ENCODE results near the gene TMEM63C. TPM values are rescaled to one million over a fixed set of nuclear protein-coding genes. Genes with fewer than 3 reads are reported as not detected.

Gene TMEM63C
- total and polyA plus RNA-seq, 2 donors = 0.24 to 0.64 TPM

DNA sequence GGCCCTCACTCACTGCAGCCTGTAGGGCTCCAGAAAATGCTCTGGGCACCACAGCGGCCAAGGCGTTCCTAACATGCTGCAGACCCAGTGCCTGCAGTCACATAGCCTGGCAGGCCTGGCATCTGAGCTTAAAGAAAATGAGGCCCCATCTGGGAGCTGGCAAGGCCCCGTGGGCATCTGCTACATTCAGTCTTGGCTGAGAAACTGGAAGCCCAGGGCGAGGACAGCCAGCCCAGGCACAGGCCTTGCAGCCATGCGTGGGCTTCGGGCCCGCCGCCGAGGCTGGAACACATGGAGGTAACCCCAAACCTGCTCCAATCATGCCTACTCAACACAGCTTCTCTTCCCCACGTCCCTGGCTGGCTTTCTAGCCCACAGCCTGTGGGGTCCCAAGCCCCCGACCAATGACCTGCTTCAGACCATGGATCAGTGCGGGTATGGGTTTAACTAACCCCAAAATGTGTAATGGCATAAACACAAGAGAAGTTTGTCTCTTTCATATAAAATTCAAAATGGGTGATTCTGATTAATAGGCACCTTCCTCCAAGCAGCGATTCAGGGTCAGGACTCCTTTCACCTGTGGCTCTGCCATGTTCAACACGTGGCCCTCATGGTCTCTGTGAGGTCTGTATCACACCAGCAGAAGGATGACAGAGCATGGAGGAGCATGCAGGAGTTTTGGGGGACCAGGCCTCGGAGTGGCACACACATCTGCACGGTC, 83.0 kb downstream of the TMEM63C start:
- WGBS = 83% methylated on average over 16 of the region's 16 CpGs
- no peaks in the 10 kb centered on the region for H3K36me3 ChIP-seq (ENCODE audit: control insufficient read depth in 2 of 2, insufficient read depth in 2 of 2, low read length in 1 of 2)
- H3K4me1 ChIP-seq (ENCODE audit: control insufficient read depth in 2 of 2, insufficient read depth in 2 of 2, low read length in 2 of 2) = no peaks in the 10 kb centered on the region
- peaks cover 13 to 23% of the 10 kb centered on the region in 2 donors for H3K27me3 ChIP-seq (ENCODE audit: control insufficient read depth in 2 of 2, insufficient read depth in 1 of 2, low read length in 1 of 2)
- no peak overlapping the region for H3K27ac ChIP-seq (ENCODE audit: low read depth in 1 of 2, low read length in 1 of 2)
- no peak overlapping the region for H3K4me3 ChIP-seq (ENCODE audit: low read length in 2 of 2)
- DNase-seq (ENCODE audit: low read depth in 6 of 9, low spot score in 9 of 9) = no peak
- no peaks in the 10 kb centered on the region for H3K9me3 ChIP-seq (ENCODE audit: control insufficient read depth in 2 of 2, insufficient read depth in 1 of 2, low read length in 1 of 2)

DNA sequence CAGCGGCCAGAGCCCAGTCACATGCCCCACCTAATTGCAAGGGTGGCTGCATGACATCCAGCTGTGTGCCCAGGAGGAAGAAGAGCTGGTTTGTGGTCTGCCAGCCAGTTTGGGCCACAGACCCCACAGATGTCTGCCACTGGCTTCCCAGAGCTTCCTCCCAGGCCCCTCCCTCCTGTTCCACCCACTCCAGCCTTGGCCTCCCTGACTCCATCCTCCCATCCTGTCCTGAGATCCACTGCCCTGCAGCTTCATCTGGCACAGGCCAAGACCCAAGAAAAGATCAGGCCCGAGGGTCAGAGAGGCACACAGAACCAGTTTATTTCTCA, 83.6 kb downstream of the TMEM63C start:
- H3K9me3 ChIP-seq (ENCODE audit: control insufficient read depth in 2 of 2, insufficient read depth in 1 of 2, low read length in 1 of 2) = no peaks in the 10 kb centered on the region
- no peak overlapping the region for H3K4me3 ChIP-seq (ENCODE audit: low read length in 2 of 2)
- H3K36me3 ChIP-seq (ENCODE audit: control insufficient read depth in 2 of 2, insufficient read depth in 2 of 2, low read length in 1 of 2) = no peaks in the 10 kb centered on the region
- WGBS = 40% methylated on average over 2 of the region's 2 CpGs
- H3K4me1 ChIP-seq (ENCODE audit: control insufficient read depth in 2 of 2, insufficient read depth in 2 of 2, low read length in 2 of 2) = no peaks in the 10 kb centered on the region
- no peak for DNase-seq (ENCODE audit: low read depth in 6 of 9, low spot score in 9 of 9)
- H3K27me3 ChIP-seq (ENCODE audit: control insufficient read depth in 2 of 2, insufficient read depth in 1 of 2, low read length in 1 of 2) = peaks cover 18 to 28% of the 10 kb centered on the region in 2 donors
- no peak overlapping the region for H3K27ac ChIP-seq (ENCODE audit: low read depth in 1 of 2, low read length in 1 of 2)

DNA sequence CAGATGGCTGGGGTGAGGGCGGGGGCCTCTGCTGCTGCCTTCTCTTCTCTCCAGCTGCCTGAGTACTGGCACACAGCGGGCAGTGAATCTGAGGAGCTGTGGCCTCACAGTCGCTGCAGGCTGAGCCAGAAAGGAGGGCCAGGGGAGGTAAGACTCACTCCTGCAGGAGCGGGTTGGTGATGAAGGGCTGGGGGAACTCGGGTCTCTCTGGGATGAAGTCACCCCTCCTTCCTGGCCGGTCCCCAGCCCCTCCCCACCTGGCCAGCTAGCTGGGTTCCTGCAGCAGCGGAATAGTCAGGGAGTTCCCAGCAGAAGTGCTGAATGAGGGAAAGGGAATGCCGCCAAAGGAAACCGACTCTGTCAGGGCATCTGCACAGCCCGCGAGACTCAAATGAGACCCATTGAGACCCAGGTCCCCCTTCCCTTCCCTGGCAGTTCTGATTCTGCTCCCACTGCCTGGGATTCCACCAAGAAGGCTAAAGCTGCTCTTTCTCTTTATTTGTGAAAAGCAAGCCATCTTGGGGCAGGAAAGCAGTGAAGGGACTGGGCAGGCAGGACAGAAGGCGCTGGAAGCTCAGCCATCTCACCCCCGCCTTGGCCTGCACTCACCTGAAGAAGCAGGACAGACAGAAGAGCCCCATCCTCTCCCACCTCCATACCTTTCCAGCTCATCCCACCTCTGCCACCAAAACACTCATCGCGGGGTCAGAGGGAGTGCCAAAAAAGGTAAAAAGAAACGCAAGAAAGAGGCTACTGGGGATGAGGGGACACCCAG, 84.2 kb downstream of the TMEM63C start:
- Histone ChIP-seq H3K27me3 (ENCODE audit: control insufficient read depth in 2 of 2, insufficient read depth in 1 of 2, low read length in 1 of 2) (peaks cover 24 to 34% of the 10 kb centered on the region in 2 donors), H3K27ac (ENCODE audit: low read depth in 1 of 2, low read length in 1 of 2) (no peak overlapping the region), H3K4me3 (ENCODE audit: low read length in 2 of 2) (no peak overlapping the region), H3K36me3 (ENCODE audit: control insufficient read depth in 2 of 2, insufficient read depth in 2 of 2, low read length in 1 of 2) (no peaks in the 10 kb centered on the region), H3K9me3 (ENCODE audit: control insufficient read depth in 2 of 2, insufficient read depth in 1 of 2, low read length in 1 of 2) (no peaks in the 10 kb centered on the region), H3K4me1 (ENCODE audit: control insufficient read depth in 2 of 2, insufficient read depth in 2 of 2, low read length in 2 of 2) (no peaks in the 10 kb centered on the region)
- WGBS = 88% methylated on average over 16 of the region's 16 CpGs
- no peak for DNase-seq (ENCODE audit: low read depth in 6 of 9, low spot score in 9 of 9)

DNA sequence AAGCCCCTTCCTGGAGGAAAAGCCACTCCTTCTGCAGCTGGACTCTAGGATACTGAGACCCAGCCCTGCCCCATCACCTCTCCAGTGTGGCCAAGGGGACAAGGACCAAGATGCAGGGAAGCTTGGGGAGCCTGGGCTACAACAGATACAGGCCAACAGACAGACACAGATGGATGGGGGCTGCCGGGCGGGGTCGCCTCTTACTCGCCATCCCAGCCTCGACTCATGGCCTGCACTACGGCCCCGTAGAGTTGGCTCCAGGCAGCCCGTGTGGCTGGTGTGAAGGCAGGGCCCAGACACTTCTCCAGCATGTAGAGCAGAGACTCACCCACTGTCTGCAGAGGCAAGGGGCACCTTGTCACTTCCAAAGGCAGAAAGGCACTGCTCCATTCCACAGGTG, 84.7 kb downstream of the TMEM63C start:
- Histone ChIP-seq H3K4me3 (ENCODE audit: low read length in 2 of 2) (no peak overlapping the region), H3K27me3 (ENCODE audit: control insufficient read depth in 2 of 2, insufficient read depth in 1 of 2, low read length in 1 of 2) (peaks cover 29 to 40% of the 10 kb centered on the region in 2 donors), H3K9me3 (ENCODE audit: control insufficient read depth in 2 of 2, insufficient read depth in 1 of 2, low read length in 1 of 2) (no peaks in the 10 kb centered on the region), H3K27ac (ENCODE audit: low read depth in 1 of 2, low read length in 1 of 2) (no peak overlapping the region), H3K36me3 (ENCODE audit: control insufficient read depth in 2 of 2, insufficient read depth in 2 of 2, low read length in 1 of 2) (no peaks in the 10 kb centered on the region), H3K4me1 (ENCODE audit: control insufficient read depth in 2 of 2, insufficient read depth in 2 of 2, low read length in 2 of 2) (no peaks in the 10 kb centered on the region)
- whole genome bisulfite sequencing = 96% methylated on average over 8 of the region's 8 CpGs
- DNase-seq (ENCODE audit: low read depth in 6 of 9, low spot score in 9 of 9) = no peak

DNA sequence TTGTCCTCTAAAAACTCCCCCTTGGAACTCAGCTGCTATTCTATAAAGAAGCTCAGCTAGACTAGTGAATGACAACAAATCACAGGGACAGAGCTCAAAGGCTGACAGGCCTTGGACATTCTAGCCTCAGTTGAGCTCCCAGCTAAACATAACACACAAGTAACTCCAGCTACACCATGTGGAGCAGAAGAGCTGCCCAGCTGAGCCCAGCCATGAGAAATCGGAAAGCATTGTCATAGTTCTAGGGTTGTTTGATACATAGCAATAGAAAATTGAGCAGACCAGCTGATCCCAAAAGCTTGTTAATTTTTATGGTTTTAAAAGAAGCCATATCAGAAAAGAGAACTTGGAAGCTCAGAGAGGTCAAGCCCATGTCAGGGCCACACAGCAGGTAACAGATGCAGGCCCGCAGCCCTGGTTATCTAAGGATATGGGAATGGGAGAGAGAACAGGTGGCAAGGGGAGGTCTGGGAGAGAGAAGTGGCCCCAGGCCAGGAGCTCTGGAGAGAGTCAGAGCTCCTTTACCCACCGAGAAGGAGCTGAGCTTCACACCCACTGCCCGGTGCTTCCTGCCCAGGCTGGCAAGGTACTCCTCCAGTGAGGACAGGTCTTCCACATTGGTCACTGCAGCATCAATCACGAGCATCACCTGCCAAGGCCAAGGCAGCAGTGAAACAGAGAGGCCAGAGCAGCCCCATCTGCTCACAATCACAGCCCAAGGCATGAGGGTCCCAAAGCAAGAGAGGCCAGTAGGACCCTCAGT, 86.5 kb downstream of the TMEM63C start:
- Histone ChIP-seq H3K27ac (ENCODE audit: low read depth in 1 of 2, low read length in 1 of 2) (no peak overlapping the region), H3K4me3 (ENCODE audit: low read length in 2 of 2) (no peak overlapping the region), H3K9me3 (ENCODE audit: control insufficient read depth in 2 of 2, insufficient read depth in 1 of 2, low read length in 1 of 2) (no peaks in the 10 kb centered on the region), H3K27me3 (ENCODE audit: control insufficient read depth in 2 of 2, insufficient read depth in 1 of 2, low read length in 1 of 2) (peaks cover 36 to 55% of the 10 kb centered on the region in 2 donors), H3K36me3 (ENCODE audit: control insufficient read depth in 2 of 2, insufficient read depth in 2 of 2, low read length in 1 of 2) (no peaks in the 10 kb centered on the region), H3K4me1 (ENCODE audit: control insufficient read depth in 2 of 2, insufficient read depth in 2 of 2, low read length in 2 of 2) (no peaks in the 10 kb centered on the region)
- 94% methylated on average over 5 of the region's 5 CpGs for WGBS
- no peak for DNase-seq (ENCODE audit: low read depth in 6 of 9, low spot score in 9 of 9)

DNA sequence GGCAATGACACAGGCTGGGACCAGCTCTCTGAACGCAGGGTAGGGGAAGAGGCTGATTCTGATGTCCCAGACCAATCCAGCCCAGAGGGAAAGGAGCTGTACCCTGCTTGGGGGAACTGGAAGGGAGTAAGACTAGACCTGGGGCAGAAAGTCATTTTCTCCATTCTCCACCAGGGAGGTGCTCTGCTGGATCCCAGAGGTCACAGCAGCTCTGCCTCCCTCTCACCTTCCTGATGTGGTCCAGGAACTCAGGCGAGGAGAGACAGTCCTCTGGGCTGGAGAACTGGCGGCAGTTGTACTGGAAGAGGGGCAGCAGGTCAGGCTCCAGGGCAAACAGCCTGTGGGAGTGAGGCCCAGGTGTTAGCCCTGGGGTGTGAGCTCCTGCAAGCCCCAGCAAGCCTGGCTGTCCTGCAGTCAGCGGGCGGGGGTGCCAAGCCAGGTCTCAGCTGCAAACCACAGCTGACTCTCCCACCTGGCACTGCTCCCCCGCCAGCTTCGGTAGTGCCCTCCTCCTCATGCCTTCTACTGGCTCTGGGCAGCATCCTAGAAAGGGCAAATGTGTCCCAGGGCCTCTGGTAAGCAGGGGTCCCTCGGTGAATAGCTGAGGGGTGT, 87.5 kb downstream of the TMEM63C start:
- Histone ChIP-seq H3K4me3 (ENCODE audit: low read length in 2 of 2) (no peak overlapping the region), H3K27me3 (ENCODE audit: control insufficient read depth in 2 of 2, insufficient read depth in 1 of 2, low read length in 1 of 2) (peaks cover 36 to 55% of the 10 kb centered on the region in 2 donors), H3K36me3 (ENCODE audit: control insufficient read depth in 2 of 2, insufficient read depth in 2 of 2, low read length in 1 of 2) (no peaks in the 10 kb centered on the region), H3K9me3 (ENCODE audit: control insufficient read depth in 2 of 2, insufficient read depth in 1 of 2, low read length in 1 of 2) (no peaks in the 10 kb centered on the region), H3K27ac (ENCODE audit: low read depth in 1 of 2, low read length in 1 of 2) (no peak overlapping the region), H3K4me1 (ENCODE audit: control insufficient read depth in 2 of 2, insufficient read depth in 2 of 2, low read length in 2 of 2) (no peaks in the 10 kb centered on the region)
- 30% methylated on average over 8 of the region's 8 CpGs for WGBS
- no peak for DNase-seq (ENCODE audit: low read depth in 6 of 9, low spot score in 9 of 9)

DNA sequence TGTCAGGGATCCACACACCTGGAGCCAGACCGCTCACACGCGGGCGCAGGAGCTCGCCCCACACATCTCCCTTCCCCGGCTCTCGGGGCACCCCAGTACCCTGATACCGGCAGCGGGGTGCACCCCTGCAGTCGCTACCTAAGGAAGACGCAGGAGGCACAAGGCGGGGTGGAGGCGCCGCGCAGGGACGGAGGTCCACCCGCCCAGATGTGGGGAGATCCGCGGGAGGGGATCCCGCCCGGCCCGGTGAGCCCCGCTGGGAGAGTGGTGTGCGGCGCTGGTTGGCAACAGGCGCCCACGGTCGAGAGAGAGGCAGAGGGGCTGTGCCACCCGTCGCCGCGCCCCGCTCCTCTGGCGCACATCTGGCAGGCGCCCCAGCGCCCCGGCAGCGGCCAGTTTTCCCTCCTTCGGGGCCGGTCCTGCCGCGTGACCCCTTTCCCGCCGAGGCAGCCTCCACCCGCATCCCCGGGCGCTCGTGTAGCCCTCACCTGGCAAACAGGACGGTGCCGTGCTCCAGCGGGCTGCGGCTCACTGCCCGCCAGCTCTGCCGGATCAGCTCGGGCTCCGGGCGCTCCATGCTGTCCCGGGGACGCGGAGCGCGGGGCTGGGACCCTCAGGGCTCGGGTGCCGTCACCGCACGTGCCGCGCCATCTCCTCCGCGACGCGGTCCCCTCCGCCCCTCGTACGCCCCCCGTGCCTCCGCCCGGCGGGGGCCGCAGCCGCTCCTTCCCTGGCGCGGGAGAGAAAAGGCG, 88.9 kb downstream of the TMEM63C start:
- Histone ChIP-seq H3K27me3 (ENCODE audit: control insufficient read depth in 2 of 2, insufficient read depth in 1 of 2, low read length in 1 of 2) (peaks cover 36 to 55% of the 10 kb centered on the region in 2 donors), H3K36me3 (ENCODE audit: control insufficient read depth in 2 of 2, insufficient read depth in 2 of 2, low read length in 1 of 2) (no peaks in the 10 kb centered on the region), H3K4me1 (ENCODE audit: control insufficient read depth in 2 of 2, insufficient read depth in 2 of 2, low read length in 2 of 2) (no peaks in the 10 kb centered on the region), H3K4me3 (ENCODE audit: low read length in 2 of 2) (no peak overlapping the region), H3K9me3 (ENCODE audit: control insufficient read depth in 2 of 2, insufficient read depth in 1 of 2, low read length in 1 of 2) (no peaks in the 10 kb centered on the region), H3K27ac (ENCODE audit: low read depth in 1 of 2, low read length in 1 of 2) (no peak overlapping the region)
- no peak for DNase-seq (ENCODE audit: low read depth in 6 of 9, low spot score in 9 of 9)
- 5% methylated on average over 84 of the region's 84 CpGs for WGBS

DNA sequence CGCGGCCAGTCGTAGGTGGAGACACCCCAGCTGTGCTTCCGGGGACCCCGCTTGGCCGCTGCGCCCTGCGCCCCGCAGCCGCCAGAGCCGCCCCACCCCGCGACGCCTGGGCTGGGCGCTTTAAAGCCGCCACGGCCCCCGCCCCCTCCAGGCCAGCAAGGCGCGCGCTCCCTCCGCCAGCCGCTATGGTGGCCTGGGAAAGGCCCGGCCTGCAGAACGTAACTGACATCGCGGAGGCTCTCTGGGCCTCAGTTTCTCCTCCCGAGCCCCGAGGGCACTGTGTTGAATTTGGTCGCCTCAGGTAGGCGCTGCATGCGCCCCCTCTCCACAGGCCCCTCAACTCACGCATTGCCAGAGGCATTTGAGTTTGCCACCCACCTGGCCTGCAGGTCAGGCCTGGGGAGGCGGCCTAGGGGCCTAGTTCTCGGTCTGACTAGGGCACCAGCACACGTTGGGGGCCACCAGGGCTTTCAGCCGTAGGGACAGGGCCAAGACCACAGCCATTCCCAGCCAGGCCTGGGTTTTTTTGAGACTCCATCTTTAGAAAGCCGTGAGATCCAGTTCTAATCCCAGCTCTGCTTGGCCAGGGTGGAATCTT, 89.6 kb downstream of the TMEM63C start, which contains the start of gene NGB:
TSS of gene NGB (minus strand) at position 94 of the 598 bp plus-strand sequence. CDS start 269 bp downstream, outside the sequence.
- no peaks in the 10 kb centered on the region for H3K9me3 ChIP-seq (ENCODE audit: control insufficient read depth in 2 of 2, insufficient read depth in 1 of 2, low read length in 1 of 2)
- H3K27me3 ChIP-seq (ENCODE audit: control insufficient read depth in 2 of 2, insufficient read depth in 1 of 2, low read length in 1 of 2) = peaks cover 36 to 55% of the 10 kb centered on the region in 2 donors
- H3K36me3 ChIP-seq (ENCODE audit: control insufficient read depth in 2 of 2, insufficient read depth in 2 of 2, low read length in 1 of 2) = no peaks in the 10 kb centered on the region
- H3K27ac ChIP-seq (ENCODE audit: low read depth in 1 of 2, low read length in 1 of 2) = no peak within 1 kb of the TSS
- H3K4me1 ChIP-seq (ENCODE audit: control insufficient read depth in 2 of 2, insufficient read depth in 2 of 2, low read length in 2 of 2) = no peaks in the 10 kb centered on the region
- DNase-seq (ENCODE audit: low read depth in 6 of 9, low spot score in 9 of 9) = no peak
- no peak within 1 kb of the TSS for H3K4me3 ChIP-seq (ENCODE audit: low read length in 2 of 2)
- WGBS = 25% methylated on average over 38 of the region's 38 CpGs

Measured in thymus (tissue), 11 donors.